ENCODE measurements around the gene SEMA6B.
A peak's percentile ranks its signal among the peaks of the same experiment; 100 is the strongest.
"Not testable (repeated sequence)": the region's sequence is repeated elsewhere in the genome, so short reads cannot be mapped to it uniquely, and the experiment has no call there.

Gene SEMA6B

DNA sequence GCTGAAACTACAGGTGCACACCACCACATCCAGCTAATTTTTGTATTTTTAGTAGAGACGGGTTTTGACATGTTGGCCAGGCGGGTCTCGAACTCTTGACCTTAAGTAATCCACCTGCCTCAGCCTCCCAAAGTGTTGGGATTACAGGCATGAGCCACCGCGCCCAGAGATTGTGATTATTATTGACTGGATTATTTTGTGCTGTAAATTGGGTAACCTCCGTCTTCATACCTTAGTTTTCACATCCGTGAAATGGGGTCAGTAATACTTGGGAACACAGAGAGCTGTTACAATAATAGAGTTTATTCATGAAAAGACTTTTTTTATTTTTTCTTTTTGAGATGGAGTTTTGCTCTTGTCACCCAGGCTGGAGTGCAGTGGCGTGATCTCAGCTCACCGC, 35.7 kb upstream of the SEMA6B start:
- not testable (repeated sequence) for H3K36me3 ChIP-seq (ENCODE audit: control insufficient read depth in 1 of 2, insufficient read depth in 2 of 2, low read length in 2 of 2); H3K27me3 ChIP-seq (ENCODE audit: insufficient read depth, low read length); H3K14ac ChIP-seq (ENCODE audit: low read length); H4K12ac ChIP-seq (ENCODE audit: low read depth, low read length); H3K23ac ChIP-seq (ENCODE audit: low read length); H3K9me3 ChIP-seq (ENCODE audit: insufficient read depth, low read depth, low read length); H3K9ac ChIP-seq (ENCODE audit: low read length); H2AFZ ChIP-seq (ENCODE audit: insufficient read depth, low read length, poor library complexity); H3K79me2 ChIP-seq (ENCODE audit: control insufficient read depth, insufficient read depth, low read length, poor library complexity); H2BK5ac ChIP-seq (ENCODE audit: low read depth, low read length, poor library complexity); H2BK12ac ChIP-seq (ENCODE audit: low read length); H2AK5ac ChIP-seq (ENCODE audit: low read length); H2BK120ac ChIP-seq (ENCODE audit: insufficient read depth, low read length, poor library complexity); H3K4ac ChIP-seq (ENCODE audit: low read depth, low read length); H3K4me3 ChIP-seq (ENCODE audit: low read depth, low read length); DNase-seq; H3K4me2 ChIP-seq (ENCODE audit: low read length); H4K91ac ChIP-seq (ENCODE audit: low read depth, low read length); H3K4me1 ChIP-seq (ENCODE audit: control insufficient read depth in 1 of 2, insufficient read depth in 2 of 2, low read length in 2 of 2); H3K79me1 ChIP-seq (ENCODE audit: low read length); H3K27ac ChIP-seq (ENCODE audit: low read depth, low read length); H4K8ac ChIP-seq (ENCODE audit: low read depth, low read length); H3K18ac ChIP-seq (ENCODE audit: low read length)
- WGBS (ENCODE audit: extremely low coverage, insufficient coverage, insufficient read length) = no CpG with 5 or more reads among the region's 9 CpGs

DNA sequence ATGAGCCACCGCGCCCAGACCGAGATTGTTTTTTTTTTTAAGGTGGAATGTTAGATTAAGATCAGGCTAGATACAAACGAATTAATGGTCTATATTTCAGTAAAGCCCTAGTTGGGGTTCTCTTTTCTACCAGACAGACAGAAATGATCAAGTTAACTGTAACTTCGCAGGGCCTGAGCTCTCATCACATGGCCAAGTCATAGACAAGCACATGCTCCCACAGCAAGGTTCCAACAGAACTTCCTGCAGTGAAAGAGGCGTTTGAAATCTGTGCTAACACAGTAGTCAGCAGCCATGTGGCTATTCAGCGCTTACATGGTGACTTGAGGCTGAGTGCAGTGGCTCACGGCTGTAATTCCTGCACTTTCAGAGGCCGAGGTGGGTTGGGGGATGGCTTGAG, 34.7 kb upstream of the SEMA6B start:
- Histone ChIP-seq H3K79me2 (ENCODE audit: control insufficient read depth, insufficient read depth, low read length, poor library complexity) (no peaks in the 10 kb centered on the region), H4K8ac (ENCODE audit: low read depth, low read length) (no peak overlapping the region), H3K9me3 (ENCODE audit: insufficient read depth, low read depth, low read length) (peaks cover 2% of the 10 kb centered on the region), H3K4me3 (ENCODE audit: low read depth, low read length) (no peak overlapping the region), H2BK12ac (ENCODE audit: low read length) (no peak overlapping the region), H2BK5ac (ENCODE audit: low read depth, low read length, poor library complexity) (no peak overlapping the region), H3K18ac (ENCODE audit: low read length) (no peak overlapping the region), H3K9ac (ENCODE audit: low read length) (no peak overlapping the region), H3K27ac (ENCODE audit: low read depth, low read length) (no peak overlapping the region), H2BK120ac (ENCODE audit: insufficient read depth, low read length, poor library complexity) (no peak overlapping the region), H3K27me3 (ENCODE audit: insufficient read depth, low read length) (peaks cover 6% of the 10 kb centered on the region), H3K4me1 (ENCODE audit: control insufficient read depth in 1 of 2, insufficient read depth in 2 of 2, low read length in 2 of 2) (no peaks in the 10 kb centered on the region), H3K23ac (ENCODE audit: low read length) (no peak overlapping the region), H3K4me2 (ENCODE audit: low read length) (no peak overlapping the region), H4K12ac (ENCODE audit: low read depth, low read length) (no peak overlapping the region), H2AFZ (ENCODE audit: insufficient read depth, low read length, poor library complexity) (no peak overlapping the region), H3K79me1 (ENCODE audit: low read length) (no peaks in the 10 kb centered on the region), H4K91ac (ENCODE audit: low read depth, low read length) (no peak overlapping the region), H3K36me3 (ENCODE audit: control insufficient read depth in 1 of 2, insufficient read depth in 2 of 2, low read length in 2 of 2) (no peaks in the 10 kb centered on the region), H2AK5ac (ENCODE audit: low read length) (no peak overlapping the region), H3K14ac (ENCODE audit: low read length) (no peak overlapping the region), H3K4ac (ENCODE audit: low read depth, low read length) (no peak overlapping the region)
- WGBS (ENCODE audit: extremely low coverage, insufficient coverage, insufficient read length) = no CpG with 5 or more reads among the region's 9 CpGs
- peak in 1 of 2 donors; percentile 12 for DNase-seq

DNA sequence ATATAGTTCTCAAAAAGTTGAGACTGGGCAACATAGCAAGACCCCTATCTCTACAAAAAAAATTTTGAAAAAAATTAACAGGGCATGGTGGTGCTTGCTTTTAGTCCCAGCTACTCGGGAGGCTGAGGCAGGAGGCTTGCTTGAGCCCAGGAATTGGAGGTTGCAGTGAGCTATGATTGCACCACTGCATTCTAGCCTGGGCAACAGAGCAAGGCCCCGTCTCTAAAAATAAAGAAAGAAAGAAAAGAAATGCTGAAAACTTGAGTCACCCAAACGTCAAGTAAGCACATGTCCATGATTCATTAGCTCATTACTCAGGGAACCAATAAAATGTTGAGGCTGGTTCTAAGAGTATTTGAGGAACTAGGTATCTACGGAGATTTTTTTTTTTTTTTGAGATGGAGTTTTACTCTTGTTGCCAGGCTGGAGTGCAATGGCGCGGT, 33.9 kb upstream of the SEMA6B start:
- Histone ChIP-seq H3K4ac (ENCODE audit: low read depth, low read length) (no peak overlapping the region), H3K79me1 (ENCODE audit: low read length) (no peaks in the 10 kb centered on the region), H2BK5ac (ENCODE audit: low read depth, low read length, poor library complexity) (no peak overlapping the region), H3K79me2 (ENCODE audit: control insufficient read depth, insufficient read depth, low read length, poor library complexity) (no peaks in the 10 kb centered on the region), H3K9me3 (ENCODE audit: insufficient read depth, low read depth, low read length) (peaks cover 2% of the 10 kb centered on the region), H3K9ac (ENCODE audit: low read length) (no peak overlapping the region), H3K4me1 (ENCODE audit: control insufficient read depth in 1 of 2, insufficient read depth in 2 of 2, low read length in 2 of 2) (no peaks in the 10 kb centered on the region), H2AK5ac (ENCODE audit: low read length) (no peak overlapping the region), H4K12ac (ENCODE audit: low read depth, low read length) (no peak overlapping the region), H2AFZ (ENCODE audit: insufficient read depth, low read length, poor library complexity) (no peak overlapping the region), H3K27ac (ENCODE audit: low read depth, low read length) (no peak overlapping the region), H3K36me3 (ENCODE audit: control insufficient read depth in 1 of 2, insufficient read depth in 2 of 2, low read length in 2 of 2) (no peaks in the 10 kb centered on the region), H4K91ac (ENCODE audit: low read depth, low read length) (no peak overlapping the region), H3K4me3 (ENCODE audit: low read depth, low read length) (no peak overlapping the region), H2BK12ac (ENCODE audit: low read length) (no peak overlapping the region), H3K14ac (ENCODE audit: low read length) (no peak overlapping the region), H2BK120ac (ENCODE audit: insufficient read depth, low read length, poor library complexity) (no peak overlapping the region), H3K4me2 (ENCODE audit: low read length) (no peak overlapping the region), H4K8ac (ENCODE audit: low read depth, low read length) (no peak overlapping the region), H3K23ac (ENCODE audit: low read length) (no peak overlapping the region), H3K18ac (ENCODE audit: low read length) (no peak overlapping the region), H3K27me3 (ENCODE audit: insufficient read depth, low read length) (peaks cover 3% of the 10 kb centered on the region)
- WGBS (ENCODE audit: extremely low coverage, insufficient coverage, insufficient read length) = no CpG with 5 or more reads among the region's 6 CpGs
- peak; percentile 23 to 76 for DNase-seq

DNA sequence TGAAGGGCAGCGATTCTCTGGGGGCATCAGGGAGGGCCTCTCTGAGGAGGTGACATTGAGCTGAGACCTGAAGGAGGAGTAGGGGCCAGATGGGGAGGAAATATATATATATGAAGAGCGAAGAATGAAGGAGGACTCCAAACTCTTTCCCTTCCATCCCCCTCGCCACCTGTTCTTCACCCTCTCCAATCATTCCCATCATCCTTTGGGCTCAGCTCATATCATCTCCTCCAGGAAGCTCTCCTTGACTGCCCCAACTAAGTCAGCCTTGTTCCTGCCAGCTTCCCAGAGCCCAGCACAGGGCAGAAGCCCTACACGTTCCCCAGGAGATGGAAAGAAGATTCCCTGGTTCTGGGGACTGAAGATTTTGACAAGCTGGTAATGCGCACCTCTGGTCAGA, 33.0 kb upstream of the SEMA6B start:
- Histone ChIP-seq H3K14ac (ENCODE audit: low read length) (no peak overlapping the region), H3K27ac (ENCODE audit: low read depth, low read length) (no peak overlapping the region), H3K79me1 (ENCODE audit: low read length) (no peaks in the 10 kb centered on the region)

More for the DNA sequence above, 33.0 kb upstream of the SEMA6B start:
- Histone ChIP-seq H3K36me3 (ENCODE audit: control insufficient read depth in 1 of 2, insufficient read depth in 2 of 2, low read length in 2 of 2) (no peaks in the 10 kb centered on the region), H2BK5ac (ENCODE audit: low read depth, low read length, poor library complexity) (no peak overlapping the region), H3K79me2 (ENCODE audit: control insufficient read depth, insufficient read depth, low read length, poor library complexity) (no peaks in the 10 kb centered on the region), H2BK120ac (ENCODE audit: insufficient read depth, low read length, poor library complexity) (no peak overlapping the region), H3K23ac (ENCODE audit: low read length) (no peak overlapping the region), H3K4me1 (ENCODE audit: control insufficient read depth in 1 of 2, insufficient read depth in 2 of 2, low read length in 2 of 2) (no peaks in the 10 kb centered on the region), H4K12ac (ENCODE audit: low read depth, low read length) (no peak overlapping the region), H3K18ac (ENCODE audit: low read length) (no peak overlapping the region), H3K9ac (ENCODE audit: low read length) (no peak overlapping the region), H3K4ac (ENCODE audit: low read depth, low read length) (no peak overlapping the region), H3K9me3 (ENCODE audit: insufficient read depth, low read depth, low read length) (no peaks in the 10 kb centered on the region), H3K27me3 (ENCODE audit: insufficient read depth, low read length) (peaks cover 2% of the 10 kb centered on the region), H3K4me3 (ENCODE audit: low read depth, low read length) (no peak overlapping the region), H4K8ac (ENCODE audit: low read depth, low read length) (no peak overlapping the region), H2AFZ (ENCODE audit: insufficient read depth, low read length, poor library complexity) (no peak overlapping the region), H2AK5ac (ENCODE audit: low read length) (no peak overlapping the region), H2BK12ac (ENCODE audit: low read length) (no peak overlapping the region), H4K91ac (ENCODE audit: low read depth, low read length) (no peak overlapping the region), H3K4me2 (ENCODE audit: low read length) (no peak overlapping the region)
- DNase-seq = no peak
- no CpG with 5 or more reads among the region's 5 CpGs for WGBS (ENCODE audit: extremely low coverage, insufficient coverage, insufficient read length)
